HT-29 (cell line): ENCODE measurements around the gene FUT3. TPM values are rescaled to one million over a fixed set of nuclear protein-coding genes. Genes with fewer than 3 reads are reported as not detected.

Experiments
- DNase-seq: peaks from one replicate; pipeline ENCODE4 v3.0.0-alpha.2; 2015; ENCODE audit warnings: low spot score
- total RNA-seq: library from RNA; depleted of rRNA; stranded (reverse); fragments of >200 nt; shearing (Covaris generic); gene quantifications from 2 replicates; pipeline ENCODE4 v1.2.3, GENCODE V29; 2014; rRNA removed

The FUT3 gene
- total RNA-seq, 1 experiment from 2014 or later = 3.9 TPM

GRCh38 chr19:5803441-5803751 is 47.9 kb downstream of the FUT3 start:
- no peak for DNase-seq

GRCh38 chr19:5801796-5802619 is 49.2 kb downstream of the FUT3 start:
- no peak for DNase-seq

- no peak for DNase-seq
These were observed 50.6 kb downstream of the FUT3 start for GRCh38 chr19:5800361-5801270.

DNA sequence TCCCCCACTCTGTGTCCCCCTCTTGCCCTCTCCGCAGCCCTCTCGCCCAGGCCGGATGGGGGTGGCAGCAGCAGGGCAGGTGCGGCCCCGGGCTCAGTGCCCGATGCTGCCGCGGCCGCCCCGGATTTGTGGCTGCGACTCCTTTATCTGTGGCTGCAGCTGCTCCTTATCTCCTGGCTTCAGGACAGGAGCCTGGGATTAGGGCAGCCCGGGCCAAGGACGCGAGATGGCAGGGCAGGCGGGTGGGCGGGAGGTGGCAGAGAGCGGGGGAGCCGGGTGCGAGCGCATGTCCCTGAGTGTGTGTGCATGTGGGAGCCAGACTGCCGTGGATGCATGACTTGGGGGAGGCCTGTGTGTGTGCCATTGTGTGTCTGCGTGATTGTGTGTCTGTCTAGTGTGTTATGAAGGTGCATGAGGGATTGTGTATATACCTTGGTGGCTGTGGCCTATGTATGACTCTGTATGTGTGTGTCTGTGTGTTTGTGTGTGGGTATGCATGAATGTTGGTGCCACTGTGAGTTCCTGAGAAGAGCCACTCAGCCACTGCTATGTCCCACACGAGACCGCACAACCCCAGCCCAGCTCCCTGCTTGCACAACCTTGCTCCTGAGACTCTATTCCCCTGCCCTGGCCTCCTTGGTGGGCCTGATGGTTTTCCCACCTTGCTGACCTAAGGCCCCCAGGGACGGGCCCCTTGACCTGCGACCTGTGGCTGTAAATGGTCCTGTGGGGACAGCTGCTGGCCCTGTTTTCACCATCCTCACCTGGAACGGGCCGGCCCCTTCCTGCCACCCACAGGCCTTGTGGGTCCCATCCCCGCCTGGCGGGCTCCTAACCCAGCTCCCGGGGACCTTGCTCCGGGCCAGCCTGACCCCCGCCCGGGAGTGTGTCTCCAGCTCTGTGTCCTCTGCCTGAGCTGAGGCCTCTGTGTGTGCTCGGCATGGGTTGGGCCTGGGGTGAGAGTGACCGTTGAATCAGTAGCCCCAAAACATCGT is 51.7 kb downstream of the FUT3 start:
- DNase-seq = no peak

GRCh38 chr19:5798244-5798643 is 53.0 kb downstream of the FUT3 start:
- DNase-seq = no peak

GRCh38 chr19:5795382-5795919 is 55.8 kb downstream of the FUT3 start:
- no peak for DNase-seq

DNA sequence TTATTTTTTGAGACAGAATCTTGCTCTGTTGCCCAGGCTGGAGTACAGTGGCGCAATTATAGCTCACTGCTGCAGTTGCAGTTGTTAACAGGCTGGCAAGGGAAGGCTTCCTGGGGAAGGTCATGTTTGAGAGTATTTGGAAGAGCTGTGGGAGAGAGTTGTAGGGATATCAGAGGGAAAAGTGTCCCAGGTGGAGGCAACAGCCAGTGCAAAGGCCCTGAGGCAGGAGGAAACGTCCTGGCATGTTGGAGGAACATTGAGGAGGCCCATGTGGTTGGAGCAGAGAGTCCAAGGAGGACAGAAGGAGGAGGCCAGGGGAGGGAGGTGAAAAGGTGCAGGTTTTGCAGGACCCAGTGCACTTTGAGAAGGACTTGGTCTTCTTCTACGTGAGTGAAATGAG is 58.1 kb downstream of the FUT3 start:
- no peak for DNase-seq

Other genes with a start within 250 kb of the FUT3 start
- 37.8 and 38.1 TPM in 2 replicates for gene SAFB2, start 228.7 kb downstream of the FUT3 start, total RNA-seq
- 59.2 and 84.1 TPM in 2 replicates for gene SAFB, start 228.4 kb downstream of the FUT3 start, total RNA-seq
- 222 and 223 TPM in 2 replicates for gene MICOS13, start 170.9 kb downstream of the FUT3 start, total RNA-seq
- 2.1 and 4.1 TPM in 2 replicates for gene HSD11B1L, start 170.4 kb downstream of the FUT3 start, total RNA-seq
- gene RPL36, start 161.2 kb downstream of the FUT3 start, total RNA-seq = 1,326 and 1,347 TPM in 2 replicates
- 92.1 and 95.2 TPM in 2 replicates for gene LONP1, start 131.3 kb downstream of the FUT3 start, total RNA-seq
- gene CATSPERD, start 130.8 kb downstream of the FUT3 start, total RNA-seq = not detected in 2 replicates
- gene PRR22, start 66.7 kb downstream of the FUT3 start, total RNA-seq = 2.1 and 3.9 TPM in 2 replicates
- 81.1 and 90.4 TPM in 2 replicates for gene DUS3L, start 60.3 kb downstream of the FUT3 start, total RNA-seq
- 0.21 TPM in 1 of 2 replicates, not detected in the other for gene NRTN, start 46.4 kb downstream of the FUT3 start, total RNA-seq
- gene FUT6, start 11.7 kb downstream of the FUT3 start, total RNA-seq = not detected in 2 replicates
- not detected in 2 replicates for gene FUT5, start 19.1 kb upstream of the FUT3 start, total RNA-seq
- gene NDUFA11, start 52.3 kb upstream of the FUT3 start, total RNA-seq = 265 and 313 TPM in 2 replicates
- gene VMAC, start 53.4 kb upstream of the FUT3 start, total RNA-seq = 3.5 and 6.0 TPM in 2 replicates
- 13.9 and 20.1 TPM in 2 replicates for gene CAPS, start 62.8 kb upstream of the FUT3 start, total RNA-seq
- 62.1 and 79.3 TPM in 2 replicates for gene RANBP3, start 126.7 kb upstream of the FUT3 start, total RNA-seq